Raji (cell line): ENCODE results near the gene RAB3IL1.

Experiments
- POLR2A ChIP-seq: IDR thresholded peaks from 2 replicates; pipeline ENCODE4 v1.6.1; 2011; ENCODE audit warnings: low read depth, low read length, control low read depth; ENCODE audit not compliant: insufficient read depth

Gene RAB3IL1

GRCh38 chr11:61955422-61956135 is 38.2 kb upstream of the RAB3IL1 start:
- no peak for TF ChIP-seq POLR2A

GRCh38 chr11:61954851-61955421 is 37.6 kb upstream of the RAB3IL1 start:
- TF ChIP-seq POLR2A, result no peak

- no peak for TF ChIP-seq POLR2A
Measured at GRCh38 chr11:61954106-61954850, 36.9 kb upstream of the RAB3IL1 start.

- no peak for TF ChIP-seq POLR2A
Measured at GRCh38 chr11:61952882-61953281, 35.5 kb upstream of the RAB3IL1 start.

- no peak for TF ChIP-seq POLR2A
Measured at GRCh38 chr11:61951484-61952135, 34.2 kb upstream of the RAB3IL1 start.

- TF ChIP-seq POLR2A, result no peak
Measured at GRCh38 chr11:61950035-61950547, 32.7 kb upstream of the RAB3IL1 start, which contains the start of gene BEST1. Gene BEST1 (plus strand): TSS chr11:61950351. CDS start chr11:61951807, 1,456 bp downstream.

GRCh38 chr11:61949169-61950034 is 32.0 kb upstream of the RAB3IL1 start:
- TF ChIP-seq POLR2A, result no peak

- no peak for TF ChIP-seq POLR2A
Measured at GRCh38 chr11:61948505-61948904, 31.1 kb upstream of the RAB3IL1 start.

- no peak for TF ChIP-seq POLR2A
Measured at GRCh38 chr11:61947486-61948210, 30.3 kb upstream of the RAB3IL1 start.

GRCh38 chr11:61946894-61947293 is 29.5 kb upstream of the RAB3IL1 start:
- TF ChIP-seq POLR2A, result no peak

GRCh38 chr11:61945191-61945590 is 27.8 kb upstream of the RAB3IL1 start:
- no peak for TF ChIP-seq POLR2A

GRCh38 chr11:61940466-61940865 is 23.1 kb upstream of the RAB3IL1 start:
- no peak for TF ChIP-seq POLR2A

- no peak for TF ChIP-seq POLR2A
Measured at GRCh38 chr11:61935861-61936260, 18.5 kb upstream of the RAB3IL1 start.

- TF ChIP-seq POLR2A, result no peak
Measured at GRCh38 chr11:61930933-61931332, 13.6 kb upstream of the RAB3IL1 start.

GRCh38 chr11:61928606-61929005 is 11.2 kb upstream of the RAB3IL1 start:
- no peak for TF ChIP-seq POLR2A
